ENCODE data around the gene EFL1. TPM values are rescaled to one million over a fixed set of nuclear protein-coding genes. Genes with fewer than 3 reads are reported as not detected.

Gene EFL1
- total and polyA plus RNA-seq, 2 of the 8 experiments (the other 6 are each of a cell fraction or from before 2014, with no cell fraction given), result 10.8 to 31.5 TPM

- TF ChIP-seq CHD7 (IDR thresholded peaks at IDR 0.05; ENCODE audit: insufficient replicate concordance, low read length), result no peak
Observed at GRCh38 chr15:82133251-82133650, 129.3 kb downstream of the EFL1 start (continued).
